ENCODE results near the gene ZSWIM4.
"Not testable (repeated sequence)": the region's sequence is repeated elsewhere in the genome, so short reads cannot be mapped to it uniquely, and the experiment has no call there.

Gene ZSWIM4

DNA sequence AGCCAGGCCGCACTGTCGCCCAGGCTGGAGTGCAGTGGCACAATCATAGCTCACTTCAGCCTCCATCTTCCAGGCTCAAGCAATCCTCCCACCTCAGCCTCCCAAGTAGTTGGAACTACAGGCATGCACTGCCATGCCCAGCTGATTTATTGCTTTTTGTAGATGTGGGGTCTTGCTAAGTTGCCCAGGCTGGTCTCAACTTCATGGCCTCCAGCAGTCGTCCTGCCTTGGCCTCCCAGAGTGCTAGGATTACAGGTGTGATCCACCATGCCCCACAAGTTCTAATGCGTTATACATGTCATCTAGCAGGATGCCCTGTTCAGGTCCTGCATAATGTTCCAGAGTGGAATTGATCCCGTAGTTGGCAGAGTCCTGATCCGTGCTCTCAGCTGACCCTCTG is 16.4 kb upstream of the ZSWIM4 start:
- DNase-seq = no peak

DNA sequence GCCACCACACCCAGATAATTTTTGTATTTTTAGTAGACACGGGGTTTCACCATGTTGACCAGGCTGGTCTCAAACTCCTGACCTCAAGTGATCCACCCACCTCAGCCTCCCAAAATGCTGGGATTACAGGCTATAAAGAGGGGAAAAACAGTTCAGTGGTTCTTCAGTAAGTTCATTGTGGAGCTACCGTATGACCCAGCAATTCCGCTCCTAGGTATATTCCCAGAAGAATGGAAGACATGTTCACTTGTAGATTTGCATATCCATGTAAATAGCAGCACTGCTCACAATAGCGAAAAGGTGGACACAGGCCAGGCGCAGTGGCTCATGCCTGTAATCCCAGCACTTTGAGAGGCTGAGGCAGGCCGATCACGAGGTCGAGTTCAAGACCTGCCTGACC is 15.4 kb upstream of the ZSWIM4 start:
- DNase-seq = not testable (repeated sequence)

DNA sequence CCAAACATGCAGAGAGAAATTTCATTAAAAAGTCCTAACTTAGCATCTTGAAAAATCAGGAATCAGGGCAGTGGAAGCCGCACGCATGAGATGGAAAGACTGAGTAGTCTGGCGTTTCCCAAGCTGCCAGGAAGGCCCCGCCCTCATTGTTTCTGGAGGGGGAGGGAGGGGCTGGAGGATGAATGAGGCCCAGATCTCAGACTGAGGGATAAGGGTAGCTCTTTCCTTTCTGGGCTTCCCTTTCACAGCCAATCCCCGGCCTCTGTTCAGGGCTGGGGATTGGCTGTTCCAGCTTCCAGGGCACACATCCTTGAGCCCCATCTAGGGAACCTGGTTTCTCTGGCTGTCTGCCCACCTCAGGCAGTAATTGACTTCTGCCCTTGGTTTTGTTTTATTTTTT is 13.7 kb upstream of the ZSWIM4 start:
- peak; percentile 92 for DNase-seq

DNA sequence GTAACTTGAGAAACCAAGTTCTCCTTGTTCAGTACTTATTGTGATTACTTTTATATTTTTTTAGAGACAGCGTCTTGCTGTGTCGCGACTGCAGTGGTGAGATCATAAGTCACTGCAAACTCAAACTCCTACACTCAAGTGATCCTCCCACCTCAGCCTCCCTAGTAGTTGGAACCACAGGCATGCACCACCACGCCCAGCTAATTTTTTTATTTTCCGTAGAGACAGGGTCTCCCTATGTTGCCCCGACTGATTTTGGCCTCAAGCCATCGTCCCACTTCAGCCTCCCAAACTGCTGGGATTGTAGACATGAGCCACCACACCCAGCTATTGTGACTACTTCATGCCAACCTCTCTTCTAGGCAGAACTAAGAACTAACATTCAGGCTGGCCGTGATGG is 12.7 kb upstream of the ZSWIM4 start:
- no peak for DNase-seq

DNA sequence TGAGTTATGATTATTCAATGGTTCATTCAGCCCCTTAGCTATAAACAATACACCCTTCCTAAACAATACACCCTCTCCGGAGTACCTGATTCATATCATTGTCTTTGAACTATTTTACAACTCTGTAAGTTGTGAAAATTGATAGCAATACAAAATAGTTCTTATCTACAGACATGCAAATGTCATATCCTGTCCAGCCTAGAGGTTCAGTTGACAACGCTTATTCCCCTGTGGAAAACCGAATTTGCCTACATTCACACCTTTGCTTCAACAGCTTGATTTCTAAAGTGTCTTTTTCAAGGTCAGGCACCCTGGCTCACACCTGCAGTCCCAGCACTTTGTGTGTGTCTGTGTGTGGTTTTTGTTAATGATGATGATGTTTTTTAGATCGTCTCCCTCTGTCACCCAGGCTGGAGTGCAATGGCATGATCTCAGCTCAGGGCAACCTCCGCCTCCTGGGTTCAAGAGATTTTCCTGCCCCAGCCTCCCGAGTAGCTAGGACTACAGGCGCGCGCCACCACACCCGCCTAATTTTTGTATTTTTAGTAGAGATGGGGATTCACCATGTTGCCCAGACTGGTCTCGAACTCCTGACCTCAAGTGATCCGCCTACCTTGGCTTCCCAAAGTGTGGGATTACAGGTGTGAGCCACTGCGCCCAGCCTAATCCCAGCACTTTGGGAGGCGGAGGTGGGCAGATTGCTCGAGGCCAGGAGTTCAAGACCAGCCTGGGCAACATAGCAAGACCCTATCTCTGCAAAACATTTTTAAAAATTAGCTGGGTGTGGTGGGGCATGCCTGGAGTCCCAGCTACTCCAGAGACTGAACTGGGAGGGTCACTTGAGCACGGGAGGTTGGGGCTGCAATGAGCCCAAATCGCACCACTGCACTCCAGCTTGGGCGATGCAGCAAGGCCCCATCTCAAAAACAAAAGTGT is 11.4 kb upstream of the ZSWIM4 start:
- no peak for DNase-seq

DNA sequence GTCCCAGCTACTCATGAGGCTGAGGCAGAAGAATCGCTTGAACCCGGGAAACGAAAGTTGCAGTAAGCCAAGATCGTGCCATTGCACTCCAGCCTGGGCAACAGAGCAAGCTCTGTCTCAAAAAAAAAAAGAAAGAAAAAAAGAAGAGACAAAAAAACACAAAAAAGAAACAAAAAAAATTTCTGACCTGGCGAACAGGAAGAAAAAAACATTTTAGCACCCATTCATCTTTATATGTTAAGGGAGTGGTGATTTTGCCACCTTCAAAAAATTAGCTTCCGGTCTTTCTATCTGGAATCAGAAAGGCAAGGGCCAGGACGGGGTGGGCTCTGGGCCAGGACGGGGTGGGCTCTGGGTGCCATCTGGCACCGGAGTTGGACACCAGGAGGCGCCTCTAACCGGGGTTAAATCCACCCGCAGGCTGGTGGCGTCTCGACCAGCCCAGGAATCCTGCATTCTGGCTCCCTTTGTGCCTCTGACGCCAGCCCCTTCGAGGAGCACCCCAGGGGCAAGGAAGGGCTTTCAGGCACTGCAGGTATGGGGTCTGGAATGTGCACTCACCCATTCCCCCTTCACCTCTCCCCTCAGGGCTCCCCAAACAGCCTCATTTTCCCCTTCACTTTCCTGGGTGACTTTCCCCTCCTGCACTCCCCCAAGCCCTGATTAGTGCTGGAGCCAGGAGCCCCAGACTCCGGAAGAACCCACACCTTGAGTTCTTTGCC is 10.4 kb upstream of the ZSWIM4 start:
- peak; percentile 74 for DNase-seq

DNA sequence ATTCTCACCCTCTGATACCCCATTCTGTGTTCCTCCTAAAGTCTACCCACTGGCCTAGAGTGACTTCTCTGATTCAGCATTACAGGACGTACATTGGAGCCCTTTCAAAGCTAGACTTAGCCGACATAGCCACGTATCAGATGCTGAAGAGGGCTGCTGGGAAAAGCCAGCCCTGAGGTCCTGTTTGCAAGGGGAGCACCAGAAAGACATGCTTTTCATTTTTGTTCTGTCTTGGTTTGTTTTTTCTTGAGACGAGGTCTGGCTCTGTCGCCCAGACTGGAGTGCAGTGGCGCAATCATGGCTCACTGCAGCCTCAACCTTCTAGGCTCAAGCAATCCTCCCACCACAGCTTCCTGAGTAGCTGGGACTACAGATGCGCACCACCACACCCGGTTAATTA is 6.3 kb upstream of the ZSWIM4 start:
- DNase-seq = peak; percentile 86

DNA sequence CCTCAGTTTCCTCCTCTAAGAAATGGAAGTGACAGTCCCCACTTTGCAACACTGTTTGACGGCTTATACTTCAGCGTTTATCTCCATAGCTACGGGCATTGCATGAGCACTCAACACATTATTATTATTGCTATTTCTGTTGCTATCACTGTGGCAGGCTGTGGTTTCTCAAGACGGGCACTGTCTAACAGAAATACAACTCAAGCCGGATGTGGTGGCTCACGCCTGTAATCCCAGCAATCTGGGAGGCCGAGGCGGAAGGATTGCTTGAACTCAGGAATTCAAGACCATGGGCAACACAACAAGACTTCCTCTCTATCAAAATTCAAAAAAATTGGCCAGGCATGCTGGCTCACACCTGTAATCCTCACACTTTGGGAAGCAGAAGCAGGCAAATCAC is 4.9 kb upstream of the ZSWIM4 start:
- DNase-seq = no peak

DNA sequence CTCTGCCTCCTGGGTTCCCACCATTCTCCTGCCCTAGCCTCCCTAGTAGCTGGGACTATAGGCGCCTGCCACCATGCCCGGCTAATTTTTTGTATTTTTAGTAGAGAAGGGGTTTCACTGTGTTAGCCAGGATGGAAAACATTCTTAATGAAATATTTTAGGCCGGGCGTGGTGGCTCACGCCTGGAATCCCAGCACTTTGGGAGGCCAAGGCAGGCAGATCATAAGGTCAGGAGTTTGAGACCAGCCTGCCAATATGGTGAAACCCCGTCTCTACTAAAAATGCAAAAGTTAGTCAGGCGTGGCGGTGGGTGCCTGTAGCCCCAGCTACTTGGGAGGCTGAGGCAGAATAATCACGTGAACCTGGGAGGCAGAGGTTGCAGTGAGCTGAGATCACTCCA is 1.9 kb upstream of the ZSWIM4 start:
- not testable (repeated sequence) for DNase-seq

DNA sequence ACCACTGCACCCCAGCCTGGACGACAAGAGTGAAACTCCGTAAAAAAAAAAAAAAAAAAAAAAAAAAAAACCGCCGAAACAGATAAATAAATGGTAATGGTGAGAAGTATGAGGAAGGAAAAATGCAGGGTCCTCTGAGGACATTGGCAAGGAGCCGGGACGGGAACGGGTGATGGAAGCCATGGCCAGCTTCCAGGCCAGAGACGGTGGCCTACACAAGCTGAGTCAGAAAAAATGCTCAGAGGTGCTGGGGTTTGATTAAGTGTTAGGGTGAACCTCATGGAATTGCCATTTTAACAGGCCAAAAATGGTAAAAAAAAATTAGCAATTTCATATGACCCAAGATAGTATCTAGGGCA is 866 bp upstream of the ZSWIM4 start:
- peak; percentile 99 for DNase-seq

DNA sequence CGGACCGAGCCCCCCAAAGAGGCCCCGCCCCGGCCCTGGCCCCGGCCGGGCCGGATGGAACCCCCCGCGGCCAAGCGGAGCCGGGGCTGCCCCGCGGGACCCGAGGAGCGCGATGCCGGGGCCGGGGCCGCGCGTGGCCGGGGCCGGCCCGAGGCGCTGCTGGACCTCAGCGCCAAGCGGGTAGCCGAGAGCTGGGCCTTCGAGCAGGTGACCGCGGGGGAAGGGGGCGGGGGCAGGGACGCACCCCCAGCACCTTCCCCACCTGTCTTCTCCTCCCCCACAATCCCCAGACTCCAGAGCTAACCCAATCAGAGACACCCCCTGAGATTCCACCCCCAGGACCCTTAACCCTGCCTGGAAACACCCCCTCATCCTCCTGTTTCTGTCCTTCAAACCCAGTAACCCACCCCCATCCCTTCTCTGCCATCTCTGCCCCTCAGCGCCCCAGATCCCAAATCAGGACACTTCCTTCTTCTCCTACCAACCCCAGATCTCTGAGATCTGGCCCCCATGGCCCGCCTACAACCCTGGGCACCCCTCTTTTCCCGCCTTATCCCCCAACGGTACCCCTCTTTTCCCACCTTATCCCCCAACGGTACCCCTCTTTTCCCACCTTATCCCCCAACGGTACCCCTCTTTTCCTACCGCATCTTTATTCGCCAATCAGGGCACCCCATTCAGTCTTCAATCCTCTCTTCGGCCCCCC is 505 bp downstream of the ZSWIM4 start:
- DNase-seq = no peak

DNA sequence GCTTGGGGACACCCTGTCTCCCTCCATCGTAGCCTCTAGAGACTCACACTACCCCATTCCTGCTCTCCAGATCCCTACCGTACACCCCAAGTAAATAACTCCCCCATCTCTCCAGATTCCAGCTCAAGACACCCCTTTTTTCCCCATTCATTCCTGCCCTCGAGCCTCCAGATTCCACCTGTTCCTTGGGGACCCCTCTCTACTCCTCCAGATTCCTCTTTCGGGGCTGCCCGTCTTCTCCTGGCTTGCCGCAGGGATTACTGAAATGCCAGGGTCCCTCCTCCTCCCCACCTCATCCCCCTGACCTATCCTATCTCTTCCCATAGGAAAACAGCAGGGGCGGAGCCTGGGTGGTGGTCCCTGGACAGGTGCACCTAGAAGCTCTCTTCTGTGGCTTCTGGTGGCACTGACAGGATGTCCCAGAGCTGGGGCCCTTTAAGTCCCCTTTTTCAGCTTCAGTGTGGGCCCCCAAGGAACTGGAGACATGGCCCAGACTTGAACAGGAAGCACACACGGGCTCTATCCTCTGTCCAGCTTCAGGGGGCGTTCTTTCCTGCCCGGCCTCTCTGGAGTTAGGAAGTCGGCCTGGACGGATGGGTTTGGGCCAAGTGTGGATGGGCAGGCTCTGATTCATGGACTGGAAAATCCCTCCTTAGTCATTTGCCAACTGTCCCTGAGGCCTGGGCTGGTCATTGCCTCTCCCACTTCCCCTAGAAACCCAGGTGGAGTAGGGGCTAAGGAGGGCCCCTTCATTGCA is 1.2 kb downstream of the ZSWIM4 start:
- DNase-seq = peak; percentile 89

DNA sequence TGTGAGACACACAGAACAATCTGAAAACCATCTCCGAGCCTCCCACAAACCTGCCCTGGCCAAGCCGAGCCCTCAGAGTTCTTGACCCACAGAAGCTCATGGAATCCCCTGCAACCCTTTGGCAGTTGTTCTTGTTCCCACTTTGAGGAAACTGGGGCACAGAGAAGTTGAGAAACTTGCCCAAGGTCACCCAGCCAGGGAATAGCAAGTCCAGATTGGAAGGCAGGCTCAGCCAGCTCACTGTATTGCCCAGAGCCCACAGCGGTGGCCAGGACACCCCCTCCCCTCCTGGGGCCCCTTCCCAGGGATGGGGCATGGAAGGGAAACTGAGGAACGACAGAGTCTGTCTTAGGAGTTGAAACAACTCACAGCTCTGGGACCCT is 1.8 kb downstream of the ZSWIM4 start:
- no peak for DNase-seq

DNA sequence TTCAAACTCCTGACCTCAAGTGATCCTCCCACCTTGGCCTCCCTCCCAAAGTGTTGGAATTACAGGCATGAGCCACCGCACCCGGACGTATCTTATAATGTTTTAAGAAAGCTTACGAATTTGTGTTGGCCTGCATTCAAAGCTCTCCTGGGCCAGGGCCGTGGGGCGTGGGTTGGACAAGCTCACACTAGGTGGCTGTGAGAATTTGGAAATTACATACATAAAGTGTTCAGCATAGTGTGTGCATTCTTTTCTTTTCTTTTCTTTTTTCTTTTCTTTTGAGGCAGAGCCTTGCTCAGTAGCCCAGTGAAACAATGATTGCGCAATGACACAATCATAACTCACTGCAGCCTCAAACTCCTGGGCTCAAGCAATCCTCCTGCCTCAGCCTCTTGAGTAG is 2.6 kb downstream of the ZSWIM4 start:
- DNase-seq = peak; percentile 69

DNA sequence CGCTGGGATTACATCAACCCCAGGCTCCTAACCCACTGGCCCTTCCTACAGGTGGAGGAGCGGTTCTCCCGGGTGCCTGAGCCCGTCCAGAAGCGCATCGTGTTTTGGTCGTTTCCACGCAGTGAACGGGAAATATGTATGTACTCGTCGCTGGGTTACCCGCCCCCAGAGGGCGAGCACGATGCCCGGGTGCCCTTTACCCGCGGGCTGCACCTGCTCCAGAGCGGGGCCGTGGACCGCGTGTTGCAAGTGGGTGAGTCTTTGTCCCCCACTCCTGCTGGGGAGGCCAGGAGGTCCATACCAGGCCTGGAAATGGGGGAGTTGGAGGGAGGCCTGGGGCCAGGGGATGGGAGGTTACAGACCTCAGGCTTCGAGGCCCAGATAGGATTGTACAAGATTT is 4.4 kb downstream of the ZSWIM4 start:
- DNase-seq = no peak

DNA sequence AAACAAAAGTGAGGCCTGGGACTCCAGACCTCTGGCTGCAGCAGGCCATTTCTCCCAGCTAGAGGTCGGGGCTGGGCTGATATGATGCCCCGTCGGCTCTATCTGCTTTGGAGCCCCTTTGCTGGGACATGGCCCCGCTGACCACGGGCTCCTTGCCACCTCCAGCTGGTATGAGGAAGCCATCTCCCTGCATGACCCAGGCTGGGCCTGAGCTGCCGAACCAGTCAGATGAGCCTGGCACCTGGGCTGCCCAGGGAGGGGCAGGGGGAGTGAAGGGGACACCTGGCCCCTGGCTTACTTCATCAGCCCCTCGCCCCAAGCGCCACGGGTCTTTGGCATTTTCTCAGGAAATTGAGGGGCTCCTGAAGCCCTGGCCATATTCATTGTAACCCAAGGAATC is 7.8 kb downstream of the ZSWIM4 start:
- no peak for DNase-seq

DNA sequence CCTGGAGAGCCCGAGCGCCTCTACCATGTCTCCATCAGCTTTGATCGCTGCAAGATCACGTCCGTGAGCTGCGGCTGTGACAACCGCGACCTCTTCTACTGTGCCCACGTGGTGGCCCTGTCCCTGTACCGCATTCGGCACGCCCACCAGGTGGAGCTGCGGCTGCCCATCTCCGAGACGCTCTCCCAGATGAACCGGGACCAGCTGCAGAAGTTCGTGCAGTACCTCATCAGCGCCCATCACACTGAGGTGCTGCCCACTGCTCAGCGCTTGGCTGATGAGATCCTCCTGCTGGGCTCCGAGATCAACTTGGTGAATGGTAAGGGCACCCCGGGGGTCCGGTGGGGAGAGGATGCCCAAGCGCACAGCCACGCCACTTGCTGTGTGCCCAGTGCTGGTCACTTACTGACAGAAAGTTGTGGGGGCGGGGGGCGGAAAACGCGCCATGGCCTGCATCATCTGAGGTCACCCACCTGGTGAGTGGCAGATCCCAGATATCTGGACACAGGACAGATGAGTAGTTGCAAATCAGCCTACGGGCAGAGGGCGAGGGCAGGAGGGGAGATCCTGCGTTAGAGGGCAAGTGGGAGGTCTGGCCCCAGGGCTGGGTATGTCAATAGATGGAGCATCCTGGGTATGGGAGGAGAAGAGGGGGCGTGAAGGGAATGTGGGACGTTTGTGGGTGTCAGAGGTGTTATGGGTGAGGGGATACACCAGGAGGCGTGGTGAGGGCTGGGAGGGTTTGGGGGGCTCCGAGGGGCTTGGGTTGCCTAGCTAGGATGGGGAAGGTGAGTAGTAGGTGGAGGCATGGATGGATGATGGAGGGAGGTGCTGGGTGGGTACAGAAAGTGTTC is 9.8 kb downstream of the ZSWIM4 start:
- DNase-seq = no peak

DNA sequence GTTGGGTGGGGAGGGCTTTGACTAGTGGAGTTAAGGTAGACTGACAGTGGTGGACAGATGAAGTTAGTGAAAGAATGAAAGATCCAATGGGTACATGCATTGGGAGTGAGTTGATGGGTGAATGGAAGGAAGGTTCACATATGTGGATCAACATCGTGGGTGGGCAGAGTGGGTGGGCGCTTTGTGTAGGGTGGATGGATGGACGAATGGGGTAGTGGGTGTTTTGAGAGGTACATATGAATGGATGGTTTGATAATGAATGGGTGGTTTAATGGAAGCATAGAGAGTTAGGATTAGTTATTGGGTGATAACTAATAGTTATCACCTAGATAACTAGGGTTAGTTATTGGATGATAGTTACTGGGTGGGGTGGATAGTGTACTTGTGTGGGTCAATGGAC is 11.5 kb downstream of the ZSWIM4 start:
- no peak for DNase-seq

DNA sequence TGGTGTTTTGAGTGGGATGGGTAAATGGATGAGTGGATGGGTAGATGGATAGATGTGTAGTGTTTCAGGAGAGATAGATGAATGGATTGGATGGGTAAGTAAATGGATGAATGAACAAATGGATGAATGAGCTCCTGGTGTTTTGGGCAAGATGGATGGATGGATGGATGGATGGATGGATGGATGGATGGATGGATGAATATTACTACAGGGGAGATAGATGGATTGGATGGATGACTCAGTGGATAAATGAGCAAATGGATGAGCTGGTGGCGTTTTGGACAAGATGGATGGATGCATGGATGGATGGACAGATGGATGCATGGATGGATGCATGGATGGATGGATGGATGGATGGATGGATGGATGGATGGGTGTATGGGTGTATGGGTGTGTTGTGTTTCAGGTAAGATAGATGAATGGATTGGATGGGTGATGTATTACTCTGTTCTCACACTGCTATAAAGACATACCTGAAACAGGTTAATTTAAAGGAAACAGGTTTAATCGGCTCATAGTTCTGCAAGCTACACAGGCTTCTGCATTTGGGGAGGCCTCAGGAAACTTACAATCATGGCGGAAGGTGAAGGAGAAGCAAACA is 12.3 kb downstream of the ZSWIM4 start:
- DNase-seq = no peak

DNA sequence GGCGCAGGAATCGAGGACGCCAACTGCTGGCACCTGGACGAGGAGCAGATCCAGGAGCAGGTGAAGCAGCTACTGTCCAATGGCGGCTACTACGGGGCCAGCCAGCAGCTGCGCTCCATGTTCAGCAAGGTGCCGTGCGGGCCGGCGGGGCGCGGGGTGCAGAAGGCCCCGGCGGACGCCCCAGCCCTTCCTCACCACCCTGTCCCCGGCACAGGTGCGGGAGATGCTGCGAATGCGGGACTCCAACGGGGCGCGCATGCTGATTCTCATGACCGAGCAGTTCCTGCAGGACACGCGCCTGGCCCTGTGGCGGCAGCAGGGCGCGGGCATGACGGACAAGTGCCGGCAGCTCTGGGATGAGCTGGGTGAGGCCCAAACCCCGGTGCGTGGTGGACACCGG is 13.6 kb downstream of the ZSWIM4 start:
- DNase-seq = no peak

DNA sequence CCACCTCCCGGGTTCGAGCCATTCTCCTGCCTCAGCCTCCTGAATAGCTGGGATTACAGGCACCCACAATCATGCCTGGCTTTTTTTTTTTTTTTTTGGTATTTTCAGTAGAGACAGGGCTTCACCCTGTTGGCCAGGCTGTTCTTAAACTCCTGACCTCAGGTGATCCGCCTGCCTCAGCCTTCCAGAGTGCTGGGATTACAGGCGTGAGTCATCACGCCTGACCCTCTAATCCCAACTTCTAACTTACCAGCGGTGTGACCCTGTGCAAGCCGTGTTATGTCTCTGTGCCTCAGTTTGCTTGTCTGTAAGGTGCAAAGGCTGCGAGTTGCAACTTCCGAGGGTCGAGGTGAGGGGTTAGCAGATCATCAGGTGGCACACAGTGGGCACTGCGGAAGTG is 17.3 kb downstream of the ZSWIM4 start:
- DNase-seq = no peak

All from fibroblast of skin of abdomen (primary cell).